ENCODE measurements around the gene SRGAP2C.
"Not testable (repeated sequence)": the region's sequence is repeated elsewhere in the genome, so short reads cannot be mapped to it uniquely, and the experiment has no call there.

GRCh38 chr1:121205786-121206711, 21.3 kb downstream of the SRGAP2C start:
- not testable (repeated sequence) for TF ChIP-seq NRF1 (IDR thresholded peaks at IDR 0.05; ENCODE audit: low read depth, low read length); MXI1 (IDR thresholded peaks at IDR 0.05; ENCODE audit: low read depth, low read length); POLR2AphosphoS5 (IDR thresholded peaks at IDR 0.05; ENCODE audit: low read depth, low read length); CTCF (IDR thresholded peaks at IDR 0.05); REST (IDR thresholded peaks at IDR 0.05; ENCODE audit: low read depth, low read length); USF1 (IDR thresholded peaks at IDR 0.05; ENCODE audit: borderline replicate concordance, low read depth); SMC3 (IDR thresholded peaks at IDR 0.05; ENCODE audit: low read depth, low read length); GATA2 (CRISPR knock-in tag; IDR thresholded peaks at IDR 0.05); ZBTB33 (IDR thresholded peaks at IDR 0.05; ENCODE audit: borderline replicate concordance, low read depth); MAX (IDR thresholded peaks at IDR 0.05; ENCODE audit: low read depth); SIN3A (IDR thresholded peaks at IDR 0.05; ENCODE audit: borderline replicate concordance, low read depth, low read length); RFX5 (IDR thresholded peaks at IDR 0.05; ENCODE audit: low read length); USF2 (IDR thresholded peaks at IDR 0.05; ENCODE audit: borderline replicate concordance, low read depth, low read length); YY1 (IDR thresholded peaks at IDR 0.05; ENCODE audit: low read depth)
